Mucosa of stomach (tissue), 1 donor: ENCODE measurements around the gene MRPL55.

Experiments
- H3K27me3 ChIP-seq: one replicate; pipeline ENCODE4 v1.7.0; 2013; ENCODE audit warnings: mild to moderate bottlenecking, low read length; ENCODE audit not compliant: control insufficient read depth, insufficient read depth
- H3K36me3 ChIP-seq: one replicate; pipeline ENCODE4 v1.7.0; 2013; ENCODE audit warnings: low read length; ENCODE audit not compliant: control insufficient read depth, insufficient read depth
- H3K4me1 ChIP-seq: one replicate; pipeline ENCODE4 v1.7.0; 2013; ENCODE audit warnings: mild to moderate bottlenecking, low read length; ENCODE audit not compliant: control insufficient read depth, insufficient read depth
- H3K4me3 ChIP-seq: one replicate; pipeline ENCODE4 v1.7.0; 2013; ENCODE audit warnings: low read length
- H3K9ac ChIP-seq: one replicate; pipeline ENCODE4 v1.7.0; 2013; ENCODE audit warnings: mild to moderate bottlenecking, low read length, moderate library complexity
- H3K9me3 ChIP-seq: one replicate; pipeline ENCODE4 v1.7.0; 2013; ENCODE audit warnings: mild to moderate bottlenecking, low read length, moderate library complexity; ENCODE audit not compliant: control insufficient read depth
- donor health status: Pancreatic carcinoma.

The MRPL55 gene

GRCh38 chr1:228065543-228066347 is 43.4 kb downstream of the MRPL55 start:
- peaks cover 48% of the 10 kb centered on the region for H3K27me3 ChIP-seq
- H3K9me3 ChIP-seq = no peaks in the 10 kb centered on the region
- no peaks in the 10 kb centered on the region for H3K36me3 ChIP-seq
- no peak overlapping the region for H3K9ac ChIP-seq
- H3K4me3 ChIP-seq = no peak overlapping the region
- H3K4me1 ChIP-seq = peaks cover 14% of the 10 kb centered on the region

GRCh38 chr1:228064741-228065542 is 44.2 kb downstream of the MRPL55 start:
- Histone ChIP-seq H3K4me1 (peaks cover 22% of the 10 kb centered on the region), H3K36me3 (no peaks in the 10 kb centered on the region), H3K27me3 (peaks cover 56% of the 10 kb centered on the region), H3K9me3 (no peaks in the 10 kb centered on the region), H3K9ac (no peak overlapping the region), H3K4me3 (no peak overlapping the region)

DNA sequence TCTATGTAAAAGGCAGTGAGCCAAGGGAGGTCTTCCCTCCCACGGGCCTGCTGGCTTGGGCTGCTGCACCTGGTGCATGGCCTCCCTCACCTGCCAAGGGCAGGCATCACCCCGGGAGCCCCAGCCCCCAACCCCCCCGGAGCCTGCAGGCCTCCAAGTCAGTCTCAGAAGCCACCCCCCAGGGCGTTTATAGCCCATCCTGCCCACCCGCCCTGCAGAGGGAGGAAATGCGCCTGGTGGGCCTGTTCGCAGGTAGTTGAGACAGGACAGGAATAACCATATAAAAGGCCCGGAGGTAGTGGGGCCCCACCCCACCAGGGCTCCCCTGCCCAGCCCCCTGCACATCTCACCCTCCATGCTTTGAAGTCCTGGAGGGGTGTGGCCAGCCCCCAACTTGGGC is 44.8 kb downstream of the MRPL55 start:
- H3K9ac ChIP-seq = no peak overlapping the region
- H3K27me3 ChIP-seq = peaks cover 57% of the 10 kb centered on the region

GRCh38 chr1:228063251-228064191 is 45.6 kb downstream of the MRPL55 start:
- Histone ChIP-seq H3K9me3 (no peaks in the 10 kb centered on the region), H3K9ac (no peak overlapping the region), H3K4me3 (no peak overlapping the region), H3K27me3 (peaks cover 61% of the 10 kb centered on the region), H3K4me1 (peaks cover 36% of the 10 kb centered on the region), H3K36me3 (no peaks in the 10 kb centered on the region)

More for the DNA sequence above, 44.8 kb downstream of the MRPL55 start:
- Histone ChIP-seq H3K4me3 (no peak overlapping the region), H3K9me3 (no peaks in the 10 kb centered on the region), H3K36me3 (no peaks in the 10 kb centered on the region), H3K4me1 (peaks cover 29% of the 10 kb centered on the region)

DNA sequence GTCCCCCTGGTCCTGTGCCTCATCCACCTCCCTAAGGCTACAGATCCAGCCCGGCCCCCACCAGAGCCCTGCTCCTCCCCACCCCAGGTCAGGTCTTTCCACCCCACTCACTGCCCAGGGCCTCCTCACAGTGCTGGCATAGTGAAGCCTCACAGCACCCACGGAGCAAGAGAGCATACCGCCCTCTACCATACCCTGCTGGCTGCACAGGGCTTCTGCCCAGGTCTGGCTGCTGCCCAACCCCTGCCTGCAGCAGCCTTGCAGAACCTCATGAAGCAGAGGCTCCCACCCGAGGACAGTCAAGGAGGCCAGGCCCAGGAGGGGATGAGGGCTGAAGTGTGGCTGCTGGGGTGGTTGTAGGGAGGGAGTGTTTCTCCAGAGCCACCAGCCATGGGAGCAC is 46.3 kb downstream of the MRPL55 start:
- Histone ChIP-seq H3K4me1 (peaks cover 36% of the 10 kb centered on the region), H3K9me3 (no peaks in the 10 kb centered on the region), H3K4me3 (no peak overlapping the region), H3K36me3 (no peaks in the 10 kb centered on the region), H3K27me3 (peaks cover 65% of the 10 kb centered on the region), H3K9ac (no peak overlapping the region)

- Histone ChIP-seq H3K4me1 (peaks cover 36% of the 10 kb centered on the region), H3K27me3 (peaks cover 63% of the 10 kb centered on the region), H3K36me3 (no peaks in the 10 kb centered on the region), H3K9me3 (no peaks in the 10 kb centered on the region), H3K9ac (no peak overlapping the region), H3K4me3 (no peak overlapping the region)
Measured at GRCh38 chr1:228062085-228062791, 46.9 kb downstream of the MRPL55 start.

DNA sequence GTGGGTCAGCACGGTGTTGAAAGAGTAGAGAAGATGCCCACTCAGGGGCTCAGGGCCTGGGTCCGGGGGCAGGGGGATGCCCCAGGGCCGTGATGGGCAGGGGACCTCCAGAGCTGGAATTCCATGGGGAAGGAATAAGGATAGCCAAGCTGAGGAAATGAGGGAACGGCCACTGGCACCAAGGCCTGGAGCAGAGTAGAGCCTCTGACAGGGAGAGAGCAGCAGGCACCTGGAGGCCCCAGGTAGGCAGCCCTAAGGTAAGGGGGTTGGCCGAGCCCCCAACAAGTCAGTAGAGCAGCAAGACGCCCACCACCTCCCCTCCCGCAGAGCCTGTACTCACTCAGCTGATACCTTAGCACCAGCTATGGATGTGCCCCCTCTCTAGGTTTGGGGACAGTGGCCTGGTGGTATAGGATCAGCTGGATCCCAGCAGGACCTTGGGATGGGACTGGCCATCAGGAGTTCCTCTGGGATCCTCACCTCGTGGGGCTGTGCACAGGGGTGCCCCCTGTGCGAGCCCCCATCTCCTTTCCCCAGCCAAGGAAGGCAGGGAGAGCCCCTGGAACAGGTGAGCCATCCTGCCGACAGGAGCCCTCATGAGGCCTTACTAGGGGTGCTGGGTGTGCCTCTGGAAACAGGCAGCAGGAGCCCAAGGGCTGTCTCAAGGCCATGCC is 47.6 kb downstream of the MRPL55 start:
- peaks cover 57% of the 10 kb centered on the region for H3K27me3 ChIP-seq
- no peak overlapping the region for H3K9ac ChIP-seq
- H3K9me3 ChIP-seq = no peaks in the 10 kb centered on the region
- peaks cover 36% of the 10 kb centered on the region for H3K4me1 ChIP-seq
- no peak overlapping the region for H3K4me3 ChIP-seq
- H3K36me3 ChIP-seq = no peaks in the 10 kb centered on the region

- Histone ChIP-seq H3K9me3 (no peaks in the 10 kb centered on the region), H3K27me3 (peaks cover 55% of the 10 kb centered on the region), H3K9ac (peak overlapping the region; percentile 75), H3K4me3 (peak overlapping the region; percentile 31), H3K4me1 (peaks cover 36% of the 10 kb centered on the region), H3K36me3 (no peaks in the 10 kb centered on the region)
Measured at GRCh38 chr1:228060458-228061190, 48.5 kb downstream of the MRPL55 start.

GRCh38 chr1:228059634-228060457 is 49.3 kb downstream of the MRPL55 start:
- Histone ChIP-seq H3K9ac (peak overlapping the region; percentile 75), H3K4me3 (peak overlapping the region; percentile 31), H3K36me3 (no peaks in the 10 kb centered on the region), H3K27me3 (peaks cover 48% of the 10 kb centered on the region), H3K9me3 (no peaks in the 10 kb centered on the region), H3K4me1 (peaks cover 31% of the 10 kb centered on the region)
